Activated CD4-positive, alpha-beta T cell treated with anti-CD3 and anti-CD28 coated beads for 1 hour (primary cell): ENCODE data around the gene LRSAM1.

Experiments
- DNase-seq: peaks from one replicate; pipeline ENCODE4 v3.0.0-alpha.2; 2020

LRSAM1 gene

GRCh38 chr9:127450830-127451607, at the start of gene LRSAM1, which contains the start of gene RPL12:
Gene LRSAM1, plus strand, starts transcription at chr9:127451510. Its CDS starts 3,018 bp downstream, at chr9:127454528.
Gene RPL12, minus strand, starts transcription at chr9:127451406. Its CDS starts 89 bp downstream, at chr9:127451317.
- DNase-seq: peak; percentile 99

GRCh38 chr9:127402401-127403090, 48.8 kb upstream of the LRSAM1 start:
- DNase-seq: no peak

GRCh38 chr9:127403507-127404192, 47.7 kb upstream of the LRSAM1 start:
- no peak for DNase-seq

- no peak for DNase-seq
These were observed 46.7 kb upstream of the LRSAM1 start for GRCh38 chr9:127404631-127405030.

GRCh38 chr9:127405344-127406125, 45.8 kb upstream of the LRSAM1 start:
- DNase-seq: no peak

- DNase-seq: no peak
These were observed 44.4 kb upstream of the LRSAM1 start for GRCh38 chr9:127406799-127407491.

- no peak for DNase-seq
These were observed 43.8 kb upstream of the LRSAM1 start for GRCh38 chr9:127407492-127407843.

GRCh38 chr9:127411122-127411521, 40.2 kb upstream of the LRSAM1 start:
- no peak for DNase-seq

GRCh38 chr9:127415141-127415540, 36.2 kb upstream of the LRSAM1 start:
- DNase-seq: no peak

GRCh38 chr9:127415657-127416056, 35.7 kb upstream of the LRSAM1 start:
- no peak for DNase-seq

GRCh38 chr9:127417131-127418036, 33.9 kb upstream of the LRSAM1 start:
- no peak for DNase-seq

GRCh38 chr9:127418037-127418471, 33.3 kb upstream of the LRSAM1 start:
- DNase-seq: no peak

GRCh38 chr9:127419348-127419747, 32.0 kb upstream of the LRSAM1 start:
- no peak for DNase-seq

- DNase-seq: no peak
These were observed 30.3 kb upstream of the LRSAM1 start for GRCh38 chr9:127421057-127421456.

- no peak for DNase-seq
These were observed 29.1 kb upstream of the LRSAM1 start for GRCh38 chr9:127422133-127422782.

- no peak for DNase-seq
These were observed 28.5 kb upstream of the LRSAM1 start for GRCh38 chr9:127422787-127423186.

- DNase-seq: no peak
These were observed 27.8 kb upstream of the LRSAM1 start for GRCh38 chr9:127423476-127423933.

- DNase-seq: peak; percentile 79
These were observed 27.2 kb upstream of the LRSAM1 start, which contains the start of gene ZNF79 for GRCh38 chr9:127423934-127424675. Gene ZNF79, plus strand, starts transcription at chr9:127424382. Its CDS starts 406 bp downstream, at chr9:127424788.

GRCh38 chr9:127424676-127424999, 26.7 kb upstream of the LRSAM1 start:
- no peak for DNase-seq

GRCh38 chr9:127426756-127427155, 24.6 kb upstream of the LRSAM1 start:
- no peak for DNase-seq
